AG09319 (cell line): ENCODE data around the gene KAT7.

ENCODE experiments used
- DNase-seq: peaks from one replicate; pipeline ENCODE4 v3.0.0-alpha.2; 2010; ENCODE audit warnings: low read depth; ENCODE audit errors: extremely low read depth
- TF ChIP-seq, protein P1 (sequence below): IDR thresholded peaks from 2 replicates; pipeline ENCODE4 v1.5.1; 2011; ENCODE audit warnings: low read depth, mild to moderate bottlenecking, inconsistent platforms, low read length, moderate library complexity

The KAT7 gene

DNA sequence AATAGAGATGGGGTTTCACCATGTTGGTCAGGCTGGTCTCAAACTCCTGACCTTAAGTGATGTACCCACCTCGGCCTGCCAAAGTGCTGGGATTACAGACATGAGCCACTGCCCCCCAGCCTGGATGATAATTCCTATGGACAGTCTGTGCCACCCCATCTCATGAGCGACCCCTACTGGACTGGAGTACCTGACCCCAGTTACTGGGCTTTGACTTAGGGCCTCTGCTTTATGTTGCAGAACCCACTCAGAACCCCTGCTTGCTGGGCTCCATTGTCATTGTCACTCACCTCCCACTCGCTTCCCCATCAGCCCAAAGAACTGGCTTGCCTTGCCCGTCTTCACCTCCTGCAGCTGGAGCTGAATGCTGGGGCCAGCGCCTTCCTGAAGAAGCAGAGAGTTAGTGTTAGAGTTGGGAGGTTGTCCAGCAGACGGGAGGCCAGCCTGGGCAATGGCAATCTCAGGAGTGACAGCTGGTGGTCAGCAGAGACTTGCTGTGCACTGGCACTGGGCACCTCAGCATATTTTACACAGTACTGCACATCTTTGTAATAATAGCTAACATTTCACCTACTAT is 55.4 kb downstream of the KAT7 start:
- DNase-seq: no peak

DNA sequence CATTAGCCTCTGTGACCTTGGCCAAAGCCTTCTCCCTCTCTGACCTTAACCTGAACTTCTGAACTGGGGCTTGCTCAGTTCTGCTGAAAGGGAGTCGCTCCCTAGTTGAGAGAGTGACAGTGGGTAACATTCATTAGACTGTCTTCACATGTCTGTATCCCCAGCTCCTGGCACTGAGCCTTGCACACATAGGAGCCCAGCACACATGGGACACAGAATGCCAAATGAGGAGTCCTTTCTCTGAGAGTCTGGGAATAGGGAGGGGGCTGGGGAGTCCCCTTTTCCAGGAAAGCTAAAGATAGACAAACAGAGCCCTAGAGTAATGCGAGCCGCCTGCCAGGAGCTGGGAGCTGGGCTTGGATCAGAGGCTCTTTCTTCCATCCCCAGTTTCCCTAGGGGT is 56.8 kb downstream of the KAT7 start:
- TF ChIP-seq, protein P1, sequence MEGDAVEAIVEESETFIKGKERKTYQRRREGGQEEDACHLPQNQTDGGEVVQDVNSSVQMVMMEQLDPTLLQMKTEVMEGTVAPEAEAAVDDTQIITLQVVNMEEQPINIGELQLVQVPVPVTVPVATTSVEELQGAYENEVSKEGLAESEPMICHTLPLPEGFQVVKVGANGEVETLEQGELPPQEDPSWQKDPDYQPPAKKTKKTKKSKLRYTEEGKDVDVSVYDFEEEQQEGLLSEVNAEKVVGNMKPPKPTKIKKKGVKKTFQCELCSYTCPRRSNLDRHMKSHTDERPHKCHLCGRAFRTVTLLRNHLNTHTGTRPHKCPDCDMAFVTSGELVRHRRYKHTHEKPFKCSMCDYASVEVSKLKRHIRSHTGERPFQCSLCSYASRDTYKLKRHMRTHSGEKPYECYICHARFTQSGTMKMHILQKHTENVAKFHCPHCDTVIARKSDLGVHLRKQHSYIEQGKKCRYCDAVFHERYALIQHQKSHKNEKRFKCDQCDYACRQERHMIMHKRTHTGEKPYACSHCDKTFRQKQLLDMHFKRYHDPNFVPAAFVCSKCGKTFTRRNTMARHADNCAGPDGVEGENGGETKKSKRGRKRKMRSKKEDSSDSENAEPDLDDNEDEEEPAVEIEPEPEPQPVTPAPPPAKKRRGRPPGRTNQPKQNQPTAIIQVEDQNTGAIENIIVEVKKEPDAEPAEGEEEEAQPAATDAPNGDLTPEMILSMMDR: no peak
- DNase-seq: no peak

More for the DNA sequence above, 55.4 kb downstream of the KAT7 start:
- TF ChIP-seq, protein P1: peak; percentile 27

- DNase-seq: no peak
Measured at GRCh38 chr17:49846938-49847712, 58.6 kb downstream of the KAT7 start.

GRCh38 chr17:49848019-49848473 is 59.6 kb downstream of the KAT7 start, which contains the start of gene TAC4:
TSS of gene TAC4 (minus strand) at chr17:49848069. CDS start at chr17:49848017, 52 bp downstream.
- TF ChIP-seq, protein P1: no peak
- DNase-seq: no peak

More at GRCh38 chr17:49846938-49847712, 58.6 kb downstream of the KAT7 start:
- TF ChIP-seq, protein P1: no peak

DNA sequence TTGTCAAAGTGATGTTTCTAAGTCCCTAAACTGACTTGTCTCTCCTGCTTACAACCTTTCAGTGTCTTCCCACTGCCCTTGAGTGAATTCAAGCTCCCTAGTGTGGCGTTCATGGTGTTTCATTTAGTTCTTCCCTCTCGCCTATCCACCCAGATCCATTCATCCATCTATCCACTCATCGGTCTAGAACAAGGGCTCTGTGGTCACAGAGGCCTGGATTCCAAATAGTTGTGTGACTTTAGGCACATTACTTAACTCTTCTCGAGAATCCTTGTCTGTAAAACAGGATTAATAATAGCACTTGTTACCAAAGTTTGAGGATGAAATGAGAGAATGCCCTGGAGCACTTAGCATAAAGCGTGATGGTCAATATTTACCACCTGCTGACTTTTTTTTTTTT is 60.3 kb downstream of the KAT7 start:
- DNase-seq: no peak
- TF ChIP-seq, protein P1: no peak

GRCh38 chr17:49850218-49850610 is 61.7 kb downstream of the KAT7 start:
- DNase-seq: no peak
- TF ChIP-seq, protein P1: no peak

DNA sequence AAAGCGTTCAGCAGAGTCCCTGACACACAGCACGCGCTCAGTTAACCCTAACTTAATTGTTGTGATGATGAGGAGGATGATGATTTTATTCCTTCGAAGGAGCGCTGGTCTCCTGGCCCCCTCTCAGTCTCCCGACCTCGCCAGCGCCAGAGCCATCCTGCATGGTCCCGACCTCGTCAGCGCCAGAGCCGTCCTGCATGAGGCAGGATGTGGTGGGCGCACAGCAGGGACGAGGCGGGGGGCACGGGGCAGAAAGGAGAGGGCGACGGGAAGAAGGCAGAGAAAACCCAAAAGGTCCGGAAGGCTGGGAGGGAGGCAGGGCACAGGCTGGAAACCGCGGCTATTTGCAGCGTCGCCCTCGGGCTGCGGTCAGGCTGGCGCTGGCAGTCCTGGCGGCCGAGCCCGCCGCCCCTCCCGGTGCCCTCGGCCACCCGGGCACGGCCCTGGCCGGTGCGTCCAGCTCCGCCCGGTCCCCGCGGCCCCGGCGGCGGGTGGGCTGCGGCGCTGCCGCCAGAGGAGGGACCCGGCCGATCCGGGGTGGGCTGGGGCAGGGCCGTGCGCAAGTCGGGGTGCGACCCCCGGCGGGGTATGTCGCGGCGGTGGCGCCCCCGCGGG is 62.4 kb downstream of the KAT7 start:
- TF ChIP-seq, protein P1: no peak
- no peak for DNase-seq
